Measurements from ENCODE around the gene ALDH16A1.
"Not testable (repeated sequence)": the region's sequence is repeated elsewhere in the genome, so short reads cannot be mapped to it uniquely, and the experiment has no call there.

ALDH16A1 gene

DNA sequence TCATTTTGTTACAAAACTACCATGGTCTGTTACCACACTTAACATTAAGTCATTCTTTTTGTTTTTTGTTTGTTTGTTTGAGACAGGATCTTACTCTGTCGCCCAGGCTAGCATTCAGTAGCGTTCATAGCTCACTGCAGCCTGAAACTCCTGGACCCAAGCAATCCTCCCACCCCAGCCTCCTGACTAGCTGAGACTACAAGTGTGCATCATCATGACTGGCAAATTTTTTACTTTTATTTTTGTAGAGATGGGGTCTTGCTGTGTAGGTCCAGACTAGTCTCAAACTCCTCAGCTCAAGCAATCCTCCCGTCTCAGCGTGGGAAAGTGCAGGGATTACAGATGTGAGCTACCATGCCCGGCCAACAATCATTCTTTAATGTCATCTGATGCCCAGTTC is 3.3 kb downstream of the ALDH16A1 start:
- no peak overlapping the region for H3K4me3 ChIP-seq (ENCODE audit: low read length)
- TF ChIP-seq, protein P1, sequence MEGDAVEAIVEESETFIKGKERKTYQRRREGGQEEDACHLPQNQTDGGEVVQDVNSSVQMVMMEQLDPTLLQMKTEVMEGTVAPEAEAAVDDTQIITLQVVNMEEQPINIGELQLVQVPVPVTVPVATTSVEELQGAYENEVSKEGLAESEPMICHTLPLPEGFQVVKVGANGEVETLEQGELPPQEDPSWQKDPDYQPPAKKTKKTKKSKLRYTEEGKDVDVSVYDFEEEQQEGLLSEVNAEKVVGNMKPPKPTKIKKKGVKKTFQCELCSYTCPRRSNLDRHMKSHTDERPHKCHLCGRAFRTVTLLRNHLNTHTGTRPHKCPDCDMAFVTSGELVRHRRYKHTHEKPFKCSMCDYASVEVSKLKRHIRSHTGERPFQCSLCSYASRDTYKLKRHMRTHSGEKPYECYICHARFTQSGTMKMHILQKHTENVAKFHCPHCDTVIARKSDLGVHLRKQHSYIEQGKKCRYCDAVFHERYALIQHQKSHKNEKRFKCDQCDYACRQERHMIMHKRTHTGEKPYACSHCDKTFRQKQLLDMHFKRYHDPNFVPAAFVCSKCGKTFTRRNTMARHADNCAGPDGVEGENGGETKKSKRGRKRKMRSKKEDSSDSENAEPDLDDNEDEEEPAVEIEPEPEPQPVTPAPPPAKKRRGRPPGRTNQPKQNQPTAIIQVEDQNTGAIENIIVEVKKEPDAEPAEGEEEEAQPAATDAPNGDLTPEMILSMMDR (conservative IDR thresholded peaks at IDR 0.05; ENCODE audit: low read length), result no peak
- DNase-seq (ENCODE audit: low read depth), result peak; percentile 74

GRCh38 chr19:49458567-49458903 is 5.5 kb downstream of the ALDH16A1 start:
- DNase-seq (ENCODE audit: low read depth), result no peak
- no peak overlapping the region for H3K4me3 ChIP-seq (ENCODE audit: low read length)
- TF ChIP-seq, protein P1 (conservative IDR thresholded peaks at IDR 0.05; ENCODE audit: low read length), result no peak

GRCh38 chr19:49459388-49459787 is 6.4 kb downstream of the ALDH16A1 start:
- TF ChIP-seq, protein P1 (conservative IDR thresholded peaks at IDR 0.05; ENCODE audit: low read length), result no peak
- no peak overlapping the region for H3K4me3 ChIP-seq (ENCODE audit: low read length)
- no peak for DNase-seq (ENCODE audit: low read depth)

DNA sequence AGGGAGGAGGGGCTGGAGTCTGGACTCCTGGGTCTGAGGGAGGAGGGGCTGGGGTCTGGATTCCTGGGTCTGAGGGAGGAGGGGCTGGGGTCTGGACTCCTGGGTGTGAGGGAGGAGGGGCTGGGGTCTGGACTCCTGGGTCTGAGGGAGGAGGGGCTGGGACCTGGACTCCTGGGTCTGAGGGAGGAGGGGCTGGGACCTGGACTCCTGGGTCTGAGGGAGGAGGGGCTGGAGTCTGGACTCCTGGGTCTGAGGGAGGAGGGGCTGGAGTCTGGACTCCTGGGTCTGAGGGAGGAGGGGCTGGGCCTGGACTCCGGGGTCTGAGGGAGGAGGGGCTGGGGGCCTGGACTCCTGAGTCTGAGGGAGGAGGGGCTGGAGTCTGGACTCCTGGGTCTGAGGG is 8.1 kb downstream of the ALDH16A1 start:
- not testable (repeated sequence) for DNase-seq (ENCODE audit: low read depth); H3K4me3 ChIP-seq (ENCODE audit: low read length)

DNA sequence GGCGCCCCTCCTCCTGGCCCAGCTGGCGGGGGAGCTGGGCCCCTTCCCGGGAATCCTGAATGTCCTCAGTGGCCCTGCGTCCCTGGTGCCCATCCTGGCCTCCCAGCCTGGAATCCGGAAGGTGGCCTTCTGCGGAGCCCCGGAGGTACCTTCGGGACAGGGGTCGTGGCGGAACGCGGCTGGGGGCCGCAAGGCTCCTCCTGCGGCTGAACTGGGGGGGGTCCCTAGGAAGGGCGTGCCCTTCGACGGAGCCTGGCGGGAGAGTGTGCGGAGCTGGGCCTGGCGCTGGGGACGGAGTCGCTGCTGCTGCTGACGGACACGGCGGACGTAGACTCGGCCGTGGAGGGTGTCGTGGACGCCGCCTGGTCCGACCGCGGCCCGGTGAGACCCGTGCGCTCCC is 8.6 kb downstream of the ALDH16A1 start:
- TF ChIP-seq, protein P1 (conservative IDR thresholded peaks at IDR 0.05; ENCODE audit: low read length), result no peak
- DNase-seq (ENCODE audit: low read depth), result no peak
- no peak overlapping the region for H3K4me3 ChIP-seq (ENCODE audit: low read length)

DNA sequence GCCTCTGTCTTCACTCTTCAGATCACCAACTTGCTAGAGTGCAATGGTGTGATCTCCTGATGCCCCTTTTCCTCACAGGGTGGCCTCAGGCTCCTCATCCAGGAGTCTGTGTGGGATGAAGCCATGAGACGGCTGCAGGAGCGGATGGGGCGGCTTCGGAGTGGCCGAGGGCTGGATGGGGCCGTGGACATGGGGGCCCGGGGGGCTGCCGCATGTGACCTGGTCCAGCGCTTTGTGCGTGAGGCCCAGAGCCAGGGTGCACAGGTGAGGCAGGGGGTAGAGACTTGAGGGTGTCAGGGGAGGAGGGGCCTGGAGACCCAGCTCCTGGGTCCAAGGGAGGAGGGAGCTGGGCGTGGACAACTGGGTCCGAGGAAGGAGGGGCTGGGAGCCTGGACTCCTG is 9.5 kb downstream of the ALDH16A1 start:
- no peak for DNase-seq (ENCODE audit: low read depth)
- H3K4me3 ChIP-seq (ENCODE audit: low read length), result no peak overlapping the region
- TF ChIP-seq, protein P1 (conservative IDR thresholded peaks at IDR 0.05; ENCODE audit: low read length), result no peak

GRCh38 chr19:49463960-49464740 is 11.1 kb downstream of the ALDH16A1 start:
- no peak overlapping the region for H3K4me3 ChIP-seq (ENCODE audit: low read length)
- TF ChIP-seq, protein P1 (conservative IDR thresholded peaks at IDR 0.05; ENCODE audit: low read length), result no peak
- DNase-seq (ENCODE audit: low read depth), result no peak

All from AG10803 (cell line).